ENCODE measurements around the gene YEATS2. TPM values are rescaled to one million over a fixed set of nuclear protein-coding genes. Genes with fewer than 3 reads are reported as not detected.
"Not testable (repeated sequence)": the region's sequence is repeated elsewhere in the genome, so short reads cannot be mapped to it uniquely, and the experiment has no call there.

YEATS2 gene
- polyA plus RNA-seq, 3 donors = 4.2 to 33.0 (median 5.0) TPM

GRCh38 chr3:183699238-183699947 is 1.8 kb downstream of the YEATS2 start:
- no peak for DNase-seq
- Histone ChIP-seq H2AFZ (ENCODE audit: insufficient read depth, low read depth, low read length, poor library complexity, severe bottlenecking) (peak overlapping the region; percentile 89), H3K9me3 (replicated peaks in 1 of 2; ENCODE audit: control insufficient read depth in 1 of 2, insufficient read depth in 1 of 2, low read length in 2 of 2) (no peaks in the 10 kb centered on the region), H3K79me2 (ENCODE audit: insufficient read depth, low read length) (peaks cover 69% of the 10 kb centered on the region), H3K4me1 (ENCODE audit: control insufficient read depth in 1 of 2, insufficient read depth in 2 of 2, low read length in 2 of 2) (peaks cover 26 to 30% of the 10 kb centered on the region in 2 donors), H3K27me3 (ENCODE audit: control insufficient read depth in 2 of 2, insufficient read depth in 2 of 2, low read length in 2 of 2) (no peaks in the 10 kb centered on the region), H3K4me3 (replicated peaks in 1 of 3; ENCODE audit: low read depth in 2 of 3, low read length in 3 of 3) (peak overlapping the region in 1 of 3 experiments; percentile 93), H4K20me1 (ENCODE audit: insufficient read depth, low read length) (peaks cover 49% of the 10 kb centered on the region), H3K9ac (ENCODE audit: insufficient read depth, low read length, poor library complexity, severe bottlenecking) (no peak overlapping the region), H3K36me3 (replicated peaks in 1 of 2; ENCODE audit: control insufficient read depth in 1 of 2, insufficient read depth in 2 of 2, low read length in 2 of 2) (peaks cover 0 to 8% of the 10 kb centered on the region in 2 donors), H3K27ac (ENCODE audit: low read depth in 1 of 2, low read length in 2 of 2) (peak overlapping the region; percentile 7 to 88), H3K4me2 (replicated peaks; ENCODE audit: extremely low read depth, low read length, poor library complexity, severe bottlenecking) (peak overlapping the region; percentile 98)
- H3K4me3 Mint-ChIP-seq = peak overlapping the region; percentile 89 to 92
- no peaks in the 10 kb centered on the region for H3K9me3 Mint-ChIP-seq
- H3K27ac Mint-ChIP-seq = peak overlapping the region; percentile 79 to 91 (median 88)
- WGBS (ENCODE audit: insufficient coverage) = 60% methylated on average over 10 of the region's 13 CpGs
- intact Hi-C loops (cut with micrococcal nuclease) = loop anchor here (5.0 kb wide), 1 partner anchor 62 kb away; the partner anchor contains the start of gene KLHL24 (in 2 of the 2)
- H3K27me3 Mint-ChIP-seq (ENCODE audit: low read depth in 3 of 3) = peaks cover 0 to 1% (median 0%) of the 10 kb centered on the region in 3 donors
- peaks cover 6 to 7% of the 10 kb centered on the region in 2 donors for H3K36me3 Mint-ChIP-seq
- TF ChIP-seq CTCF (IDR thresholded peaks at IDR 0.05) = no peak
- peaks cover 48% of the 10 kb centered on the region for H3K4me1 Mint-ChIP-seq

DNA sequence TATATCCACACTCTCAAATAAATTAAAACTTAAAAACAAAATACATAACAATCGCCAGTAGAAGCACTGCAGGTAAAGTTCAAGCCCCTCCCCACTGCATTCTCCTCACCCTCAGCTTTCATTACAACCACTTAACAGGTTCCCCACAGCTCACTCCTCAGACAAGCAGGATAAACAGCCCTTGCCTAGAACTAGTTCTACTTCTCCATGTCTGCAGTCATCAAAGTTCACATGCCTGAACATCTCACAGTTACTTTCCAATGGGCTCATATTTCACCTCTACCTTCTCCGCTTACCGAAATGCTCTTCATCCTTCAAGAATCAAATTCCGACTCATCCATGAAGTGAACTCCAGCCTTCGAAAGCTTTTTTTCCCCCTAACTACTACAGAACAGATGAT is 4.1 kb downstream of the YEATS2 start:
- no peaks in the 10 kb centered on the region for H3K27me3 ChIP-seq (ENCODE audit: control insufficient read depth in 2 of 2, insufficient read depth in 2 of 2, low read length in 2 of 2)
- H2AFZ ChIP-seq (ENCODE audit: insufficient read depth, low read depth, low read length, poor library complexity, severe bottlenecking) = no peak overlapping the region
- intact Hi-C loops (cut with micrococcal nuclease) = no loop called here
- Mint-ChIP-seq H3K4me1 (peaks cover 49% of the 10 kb centered on the region), H3K36me3 (peaks cover 9 to 17% of the 10 kb centered on the region in 2 donors), H3K27me3 (ENCODE audit: low read depth in 3 of 3) (no peaks in the 10 kb centered on the region), H3K4me3 (no peak overlapping the region), H3K9me3 (no peaks in the 10 kb centered on the region), H3K27ac (peak overlapping the region in 1 of 7 donors; percentile 18)
- H3K9ac ChIP-seq (ENCODE audit: insufficient read depth, low read length, poor library complexity, severe bottlenecking) = no peak overlapping the region
- H3K27ac ChIP-seq (ENCODE audit: low read depth in 1 of 2, low read length in 2 of 2) = no peak overlapping the region
- H3K4me1 ChIP-seq (ENCODE audit: control insufficient read depth in 1 of 2, insufficient read depth in 2 of 2, low read length in 2 of 2) = peaks cover 26 to 30% of the 10 kb centered on the region in 2 donors
- H3K9me3 ChIP-seq (replicated peaks in 1 of 2; ENCODE audit: control insufficient read depth in 1 of 2, insufficient read depth in 1 of 2, low read length in 2 of 2) = no peaks in the 10 kb centered on the region
- H3K36me3 ChIP-seq (replicated peaks in 1 of 2; ENCODE audit: control insufficient read depth in 1 of 2, insufficient read depth in 2 of 2, low read length in 2 of 2) = peaks cover 0 to 8% of the 10 kb centered on the region in 2 donors
- 98% methylated on average over 4 of the region's 5 CpGs for WGBS (ENCODE audit: insufficient coverage)
- no peak for TF ChIP-seq CTCF (IDR thresholded peaks at IDR 0.05)
- no peak for DNase-seq
- H4K20me1 ChIP-seq (ENCODE audit: insufficient read depth, low read length) = peaks cover 73% of the 10 kb centered on the region
- H3K79me2 ChIP-seq (ENCODE audit: insufficient read depth, low read length) = peaks cover 93% of the 10 kb centered on the region
- H3K4me2 ChIP-seq (replicated peaks; ENCODE audit: extremely low read depth, low read length, poor library complexity, severe bottlenecking) = no peak overlapping the region
- no peak overlapping the region for H3K4me3 ChIP-seq (replicated peaks in 1 of 3; ENCODE audit: low read depth in 2 of 3, low read length in 3 of 3)

GRCh38 chr3:183703892-183704291 is 6.3 kb downstream of the YEATS2 start:
- H3K4me1 Mint-ChIP-seq = peaks cover 38% of the 10 kb centered on the region
- H3K36me3 ChIP-seq (replicated peaks in 1 of 2; ENCODE audit: control insufficient read depth in 1 of 2, insufficient read depth in 2 of 2, low read length in 2 of 2); H3K9ac ChIP-seq (ENCODE audit: insufficient read depth, low read length, poor library complexity, severe bottlenecking); H3K27ac ChIP-seq (ENCODE audit: low read depth in 1 of 2, low read length in 2 of 2); H3K4me3 Mint-ChIP-seq; H3K9me3 Mint-ChIP-seq; H3K4me3 ChIP-seq (replicated peaks in 1 of 3; ENCODE audit: low read depth in 2 of 3, low read length in 3 of 3); H2AFZ ChIP-seq (ENCODE audit: insufficient read depth, low read depth, low read length, poor library complexity, severe bottlenecking); H3K27me3 Mint-ChIP-seq (ENCODE audit: low read depth in 3 of 3); H3K4me2 ChIP-seq (replicated peaks; ENCODE audit: extremely low read depth, low read length, poor library complexity, severe bottlenecking); DNase-seq; H3K27me3 ChIP-seq (ENCODE audit: control insufficient read depth in 2 of 2, insufficient read depth in 2 of 2, low read length in 2 of 2); H3K9me3 ChIP-seq (replicated peaks in 1 of 2; ENCODE audit: control insufficient read depth in 1 of 2, insufficient read depth in 1 of 2, low read length in 2 of 2); intact Hi-C loops (cut with micrococcal nuclease): not testable (repeated sequence)
- 92% methylated on average over 2 of the region's 6 CpGs for WGBS (ENCODE audit: insufficient coverage)
- Histone ChIP-seq H3K79me2 (ENCODE audit: insufficient read depth, low read length) (peaks cover 100% of the 10 kb centered on the region), H4K20me1 (ENCODE audit: insufficient read depth, low read length) (peaks cover 93% of the 10 kb centered on the region), H3K4me1 (ENCODE audit: control insufficient read depth in 1 of 2, insufficient read depth in 2 of 2, low read length in 2 of 2) (peaks cover 22% of the 10 kb centered on the region in 2 donors)
- peak overlapping the region in 2 of 7 donors; percentile 6 to 9 for H3K27ac Mint-ChIP-seq
- peaks cover 9 to 17% of the 10 kb centered on the region in 2 donors for H3K36me3 Mint-ChIP-seq
